Measurements from ENCODE around the gene BRAP.
"Not testable (repeated sequence)": the region's sequence is repeated elsewhere in the genome, so short reads cannot be mapped to it uniquely, and the experiment has no call there.

The BRAP gene

DNA sequence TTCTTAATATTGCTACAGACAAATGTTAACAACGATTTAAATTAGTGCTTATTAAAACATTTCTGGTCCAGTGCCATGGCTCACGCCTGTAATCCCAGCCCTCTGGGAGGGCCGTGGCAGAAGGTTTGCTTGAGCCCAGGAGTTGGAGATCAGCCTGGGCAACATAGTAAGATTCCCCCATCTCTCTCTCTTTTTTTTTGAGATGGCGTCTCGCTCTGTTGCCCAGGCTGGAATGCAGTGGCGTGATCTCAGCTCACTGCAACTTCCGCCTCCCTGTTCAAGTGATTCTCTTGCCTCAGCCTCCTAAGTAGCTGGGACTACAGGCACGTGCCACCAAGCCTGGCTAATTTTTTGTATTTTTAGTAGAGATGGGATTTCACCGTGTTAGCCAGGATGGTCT, 33.2 kb downstream of the BRAP start:
- not testable (repeated sequence) for H3K9me3 Mint-ChIP-seq, H3K4me1 Mint-ChIP-seq, DNase-seq, ATAC-seq, H3K27ac Mint-ChIP-seq, H3K4me3 Mint-ChIP-seq, H3K27me3 Mint-ChIP-seq
- peaks cover 30% of the 10 kb centered on the region for H3K36me3 Mint-ChIP-seq (ENCODE audit: low read depth)

DNA sequence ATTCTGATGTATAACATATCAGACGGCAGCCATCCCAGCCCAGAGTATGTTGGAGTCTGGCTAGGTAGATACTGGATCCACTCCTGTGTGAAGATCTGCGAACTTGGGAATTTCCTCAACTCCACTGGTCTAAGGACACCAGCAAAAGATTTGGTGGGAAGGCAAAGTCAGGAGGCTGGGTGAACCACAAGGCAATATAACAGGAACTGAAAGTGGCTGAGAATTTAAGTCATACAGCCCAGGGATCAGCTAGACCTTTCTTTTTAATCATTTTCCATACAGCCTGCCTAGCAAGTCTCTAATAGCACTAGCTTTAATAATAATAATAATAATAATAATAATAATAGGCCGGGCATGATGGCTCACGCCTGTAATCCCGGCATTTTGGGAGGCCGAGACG, 34.8 kb downstream of the BRAP start:
- no peak overlapping the region for H3K27ac Mint-ChIP-seq
- H3K27me3 Mint-ChIP-seq: no peaks in the 10 kb centered on the region
- H3K4me1 Mint-ChIP-seq: no peaks in the 10 kb centered on the region
- H3K4me3 Mint-ChIP-seq: no peak overlapping the region
- DNase-seq (no peak), ATAC-seq (no peak)
- H3K36me3 Mint-ChIP-seq (ENCODE audit: low read depth): peaks cover 34% of the 10 kb centered on the region
- no peaks in the 10 kb centered on the region for H3K9me3 Mint-ChIP-seq

DNA sequence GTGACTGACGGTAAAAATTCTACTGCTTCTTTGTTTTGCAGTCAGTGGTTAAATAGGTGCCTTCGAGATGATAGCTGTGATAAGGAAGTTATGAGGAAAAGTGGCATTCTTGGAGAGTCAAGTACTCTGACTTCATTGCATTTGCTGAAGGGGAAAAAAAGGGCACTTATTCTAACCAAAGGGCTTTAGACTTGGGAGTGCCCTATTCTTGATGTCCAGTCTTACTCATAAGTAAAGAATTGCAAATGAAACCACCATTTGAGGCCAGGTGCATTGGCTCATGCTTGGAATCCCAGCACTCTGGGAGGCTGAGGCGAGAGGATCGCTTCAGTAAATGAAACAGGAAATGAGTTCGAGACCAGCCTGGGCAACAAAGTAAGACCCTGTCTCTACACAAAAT, 40.3 kb downstream of the BRAP start:
- Mint-ChIP-seq H3K9me3 (no peaks in the 10 kb centered on the region), H3K4me1 (no peaks in the 10 kb centered on the region), H3K27me3 (no peaks in the 10 kb centered on the region), H3K36me3 (ENCODE audit: low read depth) (peaks cover 37% of the 10 kb centered on the region), H3K4me3 (no peak overlapping the region), H3K27ac (no peak overlapping the region)
- DNase-seq: no peak
- ATAC-seq: no peak

DNA sequence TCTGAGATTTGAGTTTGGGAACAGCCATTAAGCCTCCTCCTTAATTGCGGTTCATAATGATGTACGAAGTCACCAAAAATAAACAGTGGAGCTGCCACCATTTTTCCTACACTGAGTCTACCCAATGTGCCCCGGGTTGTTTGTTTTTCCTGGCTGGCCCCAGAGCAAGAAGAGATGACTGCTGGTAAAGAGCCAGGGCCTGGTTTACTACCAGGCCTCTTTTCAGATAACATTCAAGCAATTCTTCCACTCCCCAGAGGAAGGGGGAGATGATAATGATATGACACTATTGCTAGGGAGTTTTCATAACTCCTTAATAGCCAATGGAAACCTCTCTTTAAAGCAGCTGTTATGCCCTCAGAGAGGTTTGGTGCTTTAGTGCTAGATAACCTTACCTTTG, 42.3 kb downstream of the BRAP start:
- Mint-ChIP-seq H3K36me3 (ENCODE audit: low read depth) (peaks cover 30% of the 10 kb centered on the region), H3K4me1 (no peaks in the 10 kb centered on the region), H3K9me3 (no peaks in the 10 kb centered on the region), H3K4me3 (no peak overlapping the region), H3K27me3 (no peaks in the 10 kb centered on the region), H3K27ac (no peak overlapping the region)
- no peak for DNase-seq
- ATAC-seq: no peak

DNA sequence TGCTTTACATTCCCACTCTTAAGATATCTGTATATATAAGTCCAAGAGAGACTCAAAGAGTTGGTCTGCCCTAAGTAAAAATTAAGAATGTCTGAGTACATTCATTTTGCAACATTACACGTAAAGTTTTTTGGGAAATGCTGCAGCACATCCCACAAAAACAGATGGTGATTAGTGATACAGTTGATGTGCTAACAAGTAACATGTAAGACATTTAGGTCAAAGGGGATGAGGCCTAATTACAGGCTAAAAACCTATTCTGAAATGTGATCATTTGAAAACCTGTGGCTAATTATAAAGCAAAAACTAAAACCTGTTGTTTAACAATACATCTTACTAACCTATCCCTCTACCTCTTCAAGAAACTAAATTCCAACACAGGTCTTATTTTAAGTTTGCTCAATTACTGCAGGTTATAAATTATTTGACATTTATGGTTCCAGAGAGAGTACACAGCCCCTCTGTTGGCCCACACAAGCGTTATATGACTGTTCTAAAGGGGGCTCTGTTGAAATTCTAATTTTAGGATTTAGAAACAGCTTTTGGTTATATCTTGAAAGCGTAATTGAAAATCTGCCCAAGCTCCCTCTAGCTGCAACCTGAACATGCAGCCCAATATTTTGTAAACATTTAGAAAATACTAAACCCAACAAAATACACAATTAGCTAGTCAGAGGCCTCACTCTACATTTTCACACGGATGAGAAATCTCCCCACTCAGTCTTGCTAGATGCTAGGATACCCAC, 42.9 kb downstream of the BRAP start:
- H3K27me3 Mint-ChIP-seq: no peaks in the 10 kb centered on the region
- ATAC-seq (no peak), DNase-seq (no peak)
- H3K4me1 Mint-ChIP-seq: no peaks in the 10 kb centered on the region
- H3K36me3 Mint-ChIP-seq (ENCODE audit: low read depth): peaks cover 31% of the 10 kb centered on the region
- H3K27ac Mint-ChIP-seq: no peak overlapping the region
- no peak overlapping the region for H3K4me3 Mint-ChIP-seq
- H3K9me3 Mint-ChIP-seq: no peaks in the 10 kb centered on the region

DNA sequence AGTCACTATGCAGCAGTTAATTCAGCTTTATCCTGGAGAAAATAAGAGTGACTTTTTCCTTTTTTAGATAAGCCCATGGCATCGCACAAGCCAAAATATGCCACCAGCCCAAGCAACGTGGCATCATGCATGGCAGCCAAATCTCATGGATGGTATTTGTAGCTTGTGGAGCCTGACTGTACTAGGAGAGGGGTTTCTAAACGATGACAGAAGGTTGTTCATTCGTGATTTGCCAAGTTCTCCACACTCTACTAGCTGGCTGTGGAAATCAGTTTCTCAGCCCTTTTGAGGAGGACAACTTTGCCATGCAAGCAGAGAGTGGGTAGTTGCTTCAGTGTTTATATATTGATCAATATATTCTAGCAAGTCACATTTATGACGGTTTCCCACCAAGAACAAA, 45.2 kb downstream of the BRAP start:
- Mint-ChIP-seq H3K4me3 (no peak overlapping the region), H3K27ac (no peak overlapping the region), H3K4me1 (no peaks in the 10 kb centered on the region), H3K27me3 (no peaks in the 10 kb centered on the region), H3K9me3 (no peaks in the 10 kb centered on the region), H3K36me3 (ENCODE audit: low read depth) (peaks cover 17% of the 10 kb centered on the region)
- DNase-seq: no peak
- ATAC-seq: no peak

DNA sequence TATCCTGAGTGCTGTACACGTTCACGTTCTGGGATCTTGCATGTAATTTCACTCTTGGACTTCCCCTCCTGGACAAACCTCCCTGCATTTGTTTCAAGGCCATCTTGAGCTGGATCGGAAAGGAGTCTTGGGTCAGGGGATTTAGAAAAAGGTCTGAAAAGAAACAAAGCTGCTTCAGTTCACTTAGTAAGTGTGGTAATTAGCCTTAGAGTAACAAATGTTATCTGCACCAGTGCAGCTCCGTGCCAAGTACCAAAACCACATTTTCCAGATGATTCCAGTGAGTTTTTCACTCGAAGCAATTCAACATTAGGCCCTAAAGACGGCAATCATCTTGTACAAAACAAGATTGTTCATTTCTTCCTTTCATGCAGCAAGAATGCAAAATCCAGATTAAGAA, 47.2 kb downstream of the BRAP start:
- Mint-ChIP-seq H3K9me3 (no peaks in the 10 kb centered on the region), H3K27ac (no peak overlapping the region), H3K36me3 (ENCODE audit: low read depth) (peaks cover 10% of the 10 kb centered on the region), H3K4me3 (no peak overlapping the region), H3K4me1 (no peaks in the 10 kb centered on the region), H3K27me3 (no peaks in the 10 kb centered on the region)
- DNase-seq (no peak), ATAC-seq (no peak)

DNA sequence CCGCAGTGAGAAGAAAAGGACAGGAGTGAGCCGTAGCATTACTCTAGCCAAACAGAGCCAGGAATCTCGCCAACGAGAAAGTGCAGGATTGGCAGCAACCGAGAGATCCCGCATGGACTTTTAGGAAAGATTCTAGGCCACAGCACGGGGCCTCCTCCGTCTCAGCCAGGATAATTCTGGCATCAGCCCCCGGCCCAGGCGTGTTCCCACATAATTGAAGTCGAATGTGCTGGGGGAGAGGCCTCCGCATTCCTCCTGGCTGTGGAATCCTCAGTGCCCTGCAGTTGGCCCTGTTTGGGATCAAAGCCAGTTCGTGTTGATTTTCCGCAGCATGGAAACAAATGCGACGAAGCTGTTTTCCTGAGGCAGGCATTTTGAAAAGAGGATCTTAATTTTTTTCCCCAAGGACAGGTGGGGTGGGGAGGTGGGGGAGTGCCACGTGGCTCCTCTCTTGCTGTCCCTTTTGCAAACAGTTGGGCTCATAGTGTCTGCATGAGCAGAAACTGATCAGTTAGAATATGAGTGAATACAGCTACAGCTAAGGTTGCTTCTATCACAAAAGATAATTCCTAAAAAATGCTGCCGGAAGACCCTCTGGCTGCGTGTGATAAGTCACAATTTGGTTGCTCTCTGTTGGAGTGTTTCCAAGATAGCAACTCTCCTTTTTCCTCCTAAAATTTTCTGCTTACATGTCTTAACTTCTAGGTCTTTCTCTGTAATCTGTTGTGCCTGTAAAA, 49.4 kb downstream of the BRAP start:
- Mint-ChIP-seq H3K4me3 (no peak overlapping the region), H3K36me3 (ENCODE audit: low read depth) (peaks cover 1% of the 10 kb centered on the region), H3K9me3 (no peaks in the 10 kb centered on the region), H3K27me3 (no peaks in the 10 kb centered on the region), H3K4me1 (no peaks in the 10 kb centered on the region), H3K27ac (no peak overlapping the region)
- DNase-seq: no peak
- no peak for ATAC-seq

DNA sequence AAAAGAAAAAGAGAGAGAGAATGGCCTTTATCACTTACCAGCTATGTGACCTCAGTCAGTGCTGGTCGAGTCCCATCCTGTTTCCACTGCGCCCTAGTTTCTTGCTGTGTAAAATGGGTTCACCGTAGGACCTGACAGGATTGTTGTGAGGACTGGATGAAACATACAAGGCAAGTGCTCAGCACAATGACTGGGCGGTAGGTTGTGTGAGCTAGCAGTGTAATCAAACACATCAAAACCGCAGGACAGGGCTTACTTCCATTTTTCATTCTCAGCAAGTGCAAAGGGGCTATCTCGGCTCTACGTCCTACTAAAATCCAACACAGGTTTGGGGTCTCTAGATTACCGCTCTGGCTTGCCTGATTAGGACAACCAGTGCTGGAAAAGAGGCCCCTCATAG, 50.2 kb downstream of the BRAP start:
- no peak for ATAC-seq
- Mint-ChIP-seq H3K9me3 (no peaks in the 10 kb centered on the region), H3K4me1 (no peaks in the 10 kb centered on the region), H3K36me3 (ENCODE audit: low read depth) (peaks cover 1% of the 10 kb centered on the region), H3K4me3 (no peak overlapping the region), H3K27me3 (no peaks in the 10 kb centered on the region), H3K27ac (no peak overlapping the region)
- DNase-seq: no peak

DNA sequence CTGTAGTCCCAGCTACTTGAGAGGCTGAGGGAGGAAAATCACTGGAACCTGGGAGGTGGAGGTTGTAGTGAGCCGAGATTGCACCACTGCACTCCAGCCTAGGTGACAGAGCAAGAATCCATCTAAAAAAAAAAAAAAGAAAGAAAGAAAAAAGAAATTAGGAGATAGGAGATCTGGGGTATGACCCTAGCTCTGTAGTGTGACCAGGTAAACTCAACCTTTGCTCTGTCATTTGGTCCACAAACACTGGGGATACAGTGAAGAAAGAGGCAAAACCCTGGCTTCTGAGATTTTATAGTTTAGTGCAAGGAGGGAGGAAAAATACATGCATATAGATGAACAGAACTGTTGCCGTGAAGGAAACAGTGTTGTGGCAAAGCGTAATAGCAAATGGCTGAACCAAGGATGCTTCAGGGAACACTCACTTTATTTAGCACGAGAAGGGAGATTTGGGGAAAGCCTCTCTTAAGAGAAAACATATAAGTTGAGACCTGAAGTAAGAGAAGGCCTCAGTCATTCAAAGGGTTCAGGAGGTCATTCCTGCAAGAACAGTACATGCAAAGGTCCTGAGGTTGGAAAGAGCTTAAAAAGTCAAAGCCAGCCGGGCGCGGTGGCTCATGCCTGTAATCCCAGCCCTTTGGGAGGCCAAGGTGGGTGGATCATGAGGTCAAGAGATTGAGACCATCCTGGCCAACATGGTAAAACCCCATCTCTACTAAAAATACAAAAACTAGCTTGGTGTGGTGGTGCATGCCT, 57.1 kb downstream of the BRAP start:
- Mint-ChIP-seq H3K9me3 (no peaks in the 10 kb centered on the region), H3K36me3 (ENCODE audit: low read depth) (no peaks in the 10 kb centered on the region), H3K4me1 (no peaks in the 10 kb centered on the region), H3K4me3 (no peak overlapping the region), H3K27ac (no peak overlapping the region), H3K27me3 (no peaks in the 10 kb centered on the region)
- ATAC-seq (no peak), DNase-seq (no peak)

DNA sequence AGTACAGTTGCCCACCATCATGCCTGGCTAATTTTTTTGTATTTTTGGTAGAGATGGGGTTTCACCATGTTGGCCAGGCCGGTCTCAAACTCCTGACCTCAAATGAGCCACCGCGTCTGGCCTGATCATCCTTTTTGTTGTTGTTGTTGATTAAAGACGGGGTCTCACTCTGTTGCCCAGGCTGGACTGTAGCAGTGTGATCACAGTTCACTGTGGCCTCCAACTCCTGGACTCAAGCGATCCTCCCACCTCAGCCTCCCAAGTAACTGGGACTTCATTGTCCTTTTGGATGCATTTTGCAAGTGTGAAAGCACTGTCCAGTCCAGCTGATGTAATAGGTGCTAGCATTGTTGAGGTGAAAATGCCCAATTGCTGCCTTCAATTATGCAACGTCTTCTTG, 59.5 kb downstream of the BRAP start:
- Mint-ChIP-seq H3K9me3 (no peaks in the 10 kb centered on the region), H3K36me3 (ENCODE audit: low read depth) (no peaks in the 10 kb centered on the region), H3K27ac (no peak overlapping the region), H3K4me1 (no peaks in the 10 kb centered on the region), H3K4me3 (no peak overlapping the region), H3K27me3 (no peaks in the 10 kb centered on the region)
- ATAC-seq (no peak), DNase-seq (no peak)

DNA sequence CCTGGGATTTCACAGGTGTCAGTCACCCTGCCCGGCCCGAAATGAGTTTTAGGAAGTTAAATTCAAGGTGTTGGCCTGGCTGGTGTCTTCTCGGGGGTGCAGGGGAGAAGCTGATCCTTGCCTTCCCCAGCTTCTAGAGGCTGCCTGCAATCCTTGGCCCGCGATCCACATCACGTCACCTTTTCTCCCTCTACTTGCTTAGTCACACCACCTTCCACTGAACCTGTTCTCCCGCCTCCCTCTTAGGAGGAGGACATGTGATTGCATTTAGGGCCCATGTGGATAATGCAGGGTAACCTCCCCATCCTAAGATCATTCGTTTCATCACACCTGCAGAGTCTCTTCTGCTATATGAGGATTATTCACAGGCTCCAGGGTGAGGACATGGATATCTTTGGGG, 61.2 kb downstream of the BRAP start:
- H3K9me3 Mint-ChIP-seq: no peaks in the 10 kb centered on the region
- no peaks in the 10 kb centered on the region for H3K4me1 Mint-ChIP-seq
- H3K27me3 Mint-ChIP-seq: no peaks in the 10 kb centered on the region
- no peak for DNase-seq
- no peak overlapping the region for H3K4me3 Mint-ChIP-seq
- no peak for ATAC-seq
- no peaks in the 10 kb centered on the region for H3K36me3 Mint-ChIP-seq (ENCODE audit: low read depth)
- no peak overlapping the region for H3K27ac Mint-ChIP-seq

DNA sequence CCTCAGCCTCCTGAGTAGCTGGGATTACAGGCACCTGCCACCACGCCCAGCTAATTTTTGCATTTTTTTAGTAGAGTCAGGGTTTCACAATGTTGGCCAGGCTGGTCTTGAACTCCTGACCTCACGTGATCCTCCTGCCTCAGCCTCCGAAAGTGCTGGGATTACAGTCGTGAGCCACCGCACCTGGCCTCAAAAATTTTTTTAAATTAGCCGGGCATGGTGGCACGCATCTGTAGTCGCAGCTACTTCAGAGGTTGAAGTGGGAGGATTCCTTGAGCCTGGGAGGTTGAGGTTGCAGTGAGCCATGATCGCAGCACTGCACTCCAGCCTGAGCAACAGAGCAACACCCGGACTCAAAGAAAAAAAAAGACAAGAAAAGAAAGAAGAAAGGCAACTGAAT, 67.9 kb downstream of the BRAP start:
- not testable (repeated sequence) for H3K27me3 Mint-ChIP-seq; H3K9me3 Mint-ChIP-seq; ATAC-seq; H3K4me1 Mint-ChIP-seq; H3K36me3 Mint-ChIP-seq (ENCODE audit: low read depth); H3K4me3 Mint-ChIP-seq; H3K27ac Mint-ChIP-seq; DNase-seq

DNA sequence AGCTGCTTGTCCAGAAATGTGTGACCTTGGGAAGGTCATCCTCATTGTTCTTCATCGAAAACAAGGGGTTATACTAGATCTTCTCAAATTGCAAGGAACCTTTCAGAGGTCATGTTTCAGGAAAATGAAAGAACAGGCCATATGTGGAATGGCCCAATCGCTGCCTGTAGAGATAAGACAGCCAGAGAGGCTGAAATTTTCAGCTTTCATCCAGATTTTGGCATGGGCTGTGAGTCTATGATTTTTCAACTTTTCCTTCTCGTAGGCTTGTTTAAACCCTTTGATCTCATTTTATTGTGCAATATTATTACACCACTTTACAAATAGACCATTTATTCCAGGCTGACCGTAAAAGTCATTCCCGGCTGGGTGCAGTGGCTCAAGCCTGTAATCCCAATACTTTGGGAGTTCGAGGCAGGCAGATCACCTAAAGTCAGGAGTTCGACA, 69.6 kb downstream of the BRAP start:
- no peak for DNase-seq
- no peak overlapping the region for H3K27ac Mint-ChIP-seq

DNA sequence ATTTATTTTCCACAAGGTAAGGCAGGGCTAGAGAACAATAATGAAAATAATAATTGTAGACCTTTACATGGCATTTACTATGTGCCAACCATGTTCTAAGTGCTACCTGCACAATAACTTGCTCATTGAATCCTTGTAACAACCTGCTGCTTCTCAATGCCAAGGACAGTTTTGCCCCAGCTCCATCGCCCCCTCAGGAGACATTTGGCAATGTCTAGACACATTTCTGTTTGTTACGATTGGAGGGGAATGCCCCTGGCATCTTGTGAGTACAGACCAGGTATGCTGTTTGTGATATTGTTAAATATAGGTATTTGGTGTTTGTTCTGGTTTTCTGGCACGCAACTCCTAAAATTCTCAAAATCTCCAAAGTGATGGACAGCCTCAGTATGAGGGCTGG, 78.5 kb downstream of the BRAP start:
- no peak for ATAC-seq
- H3K27ac Mint-ChIP-seq: no peak overlapping the region

More for the DNA sequence above, 69.6 kb downstream of the BRAP start:
- H3K4me1 Mint-ChIP-seq: no peaks in the 10 kb centered on the region
- H3K27me3 Mint-ChIP-seq: no peaks in the 10 kb centered on the region
- ATAC-seq: no peak
- H3K9me3 Mint-ChIP-seq: no peaks in the 10 kb centered on the region
- no peaks in the 10 kb centered on the region for H3K36me3 Mint-ChIP-seq (ENCODE audit: low read depth)
- no peak overlapping the region for H3K4me3 Mint-ChIP-seq

More for the DNA sequence above, 78.5 kb downstream of the BRAP start:
- H3K4me3 Mint-ChIP-seq: no peak overlapping the region
- H3K4me1 Mint-ChIP-seq: no peaks in the 10 kb centered on the region
- H3K9me3 Mint-ChIP-seq: no peaks in the 10 kb centered on the region
- no peaks in the 10 kb centered on the region for H3K27me3 Mint-ChIP-seq
- no peaks in the 10 kb centered on the region for H3K36me3 Mint-ChIP-seq (ENCODE audit: low read depth)
- no peak for DNase-seq
